Endothelial cell (in vitro differentiated cells): ENCODE results near the gene FTO. TPM values are rescaled to one million over a fixed set of nuclear protein-coding genes. Genes with fewer than 3 reads are reported as not detected.
"Not testable (repeated sequence)": the region's sequence is repeated elsewhere in the genome, so short reads cannot be mapped to it uniquely, and the experiment has no call there.

ENCODE experiments used
- DNase-seq: peaks from one replicate; pipeline ENCODE4 v3.0.0; 2021; ENCODE audit warnings: low spot score
- H3K27ac Mint-ChIP-seq: one replicate; pipeline ENCODE4 v1.8.0; 2021; ENCODE audit warnings: mixed read lengths, inconsistent platforms; ENCODE audit not compliant: unreplicated experiment
- H3K27me3 Mint-ChIP-seq: one replicate; pipeline ENCODE4 v1.8.0; 2021; ENCODE audit warnings: mild to moderate bottlenecking, moderate library complexity, mixed read lengths, inconsistent platforms; ENCODE audit not compliant: unreplicated experiment
- H3K36me3 Mint-ChIP-seq: one replicate; pipeline ENCODE4 v1.8.0; 2021; ENCODE audit warnings: mild to moderate bottlenecking, low read depth, mixed read lengths, inconsistent platforms; ENCODE audit not compliant: unreplicated experiment
- H3K4me1 Mint-ChIP-seq: one replicate; pipeline ENCODE4 v1.8.0; 2021; ENCODE audit warnings: mild to moderate bottlenecking, mixed read lengths, inconsistent platforms; ENCODE audit not compliant: unreplicated experiment
- H3K4me3 Mint-ChIP-seq: one replicate; pipeline ENCODE4 v1.8.0; 2021; ENCODE audit warnings: mild to moderate bottlenecking, mixed read lengths, inconsistent platforms; ENCODE audit not compliant: unreplicated experiment
- H3K9me3 Mint-ChIP-seq: one replicate; pipeline ENCODE4 v1.8.0; 2021; ENCODE audit warnings: mixed read lengths, inconsistent platforms; ENCODE audit not compliant: unreplicated experiment
- total RNA-seq: library from RNA; stranded (reverse); fragmentation: NEBNext Ultra II Directional; extraction: Animal tissue kit (Norgen Biotek cat#: 25700); gene quantifications from one replicate; pipeline ENCODE4 v1.2.1, GENCODE V29; 2021; ENCODE audit not compliant: unreplicated experiment
- TF ChIP-seq, protein P1 (sequence below): fragments of 200-600 bp; sonication (generic); IDR thresholded peaks from one replicate; pipeline ENCODE4 v1.5.0; 2021; ENCODE audit warnings: antibody characterized with exemption; ENCODE audit not compliant: unreplicated experiment

Gene FTO
- total RNA-seq, 1 donor from 2014 or later: 83.8 TPM

DNA sequence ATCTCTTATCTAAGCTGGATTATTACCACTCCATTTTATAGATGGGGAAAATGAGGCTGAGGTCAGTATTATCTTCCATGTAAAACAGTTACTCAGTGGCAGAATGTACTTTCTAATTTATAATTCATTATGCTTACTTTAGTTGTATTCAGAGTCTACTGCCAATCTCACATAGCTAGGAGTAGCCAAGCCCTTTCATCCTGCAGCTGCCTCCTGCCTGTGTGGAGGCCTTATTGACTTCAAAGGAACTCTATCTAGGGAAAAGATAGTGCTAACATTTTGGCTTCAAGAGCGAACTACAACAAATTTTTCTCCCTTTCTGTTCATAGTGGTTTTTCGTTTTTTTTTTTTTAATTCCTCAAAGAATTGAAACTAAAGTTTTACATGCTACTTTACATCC, 13.2 kb upstream of the FTO start:
- H3K27ac Mint-ChIP-seq: no peak overlapping the region
- TF ChIP-seq, protein P1, sequence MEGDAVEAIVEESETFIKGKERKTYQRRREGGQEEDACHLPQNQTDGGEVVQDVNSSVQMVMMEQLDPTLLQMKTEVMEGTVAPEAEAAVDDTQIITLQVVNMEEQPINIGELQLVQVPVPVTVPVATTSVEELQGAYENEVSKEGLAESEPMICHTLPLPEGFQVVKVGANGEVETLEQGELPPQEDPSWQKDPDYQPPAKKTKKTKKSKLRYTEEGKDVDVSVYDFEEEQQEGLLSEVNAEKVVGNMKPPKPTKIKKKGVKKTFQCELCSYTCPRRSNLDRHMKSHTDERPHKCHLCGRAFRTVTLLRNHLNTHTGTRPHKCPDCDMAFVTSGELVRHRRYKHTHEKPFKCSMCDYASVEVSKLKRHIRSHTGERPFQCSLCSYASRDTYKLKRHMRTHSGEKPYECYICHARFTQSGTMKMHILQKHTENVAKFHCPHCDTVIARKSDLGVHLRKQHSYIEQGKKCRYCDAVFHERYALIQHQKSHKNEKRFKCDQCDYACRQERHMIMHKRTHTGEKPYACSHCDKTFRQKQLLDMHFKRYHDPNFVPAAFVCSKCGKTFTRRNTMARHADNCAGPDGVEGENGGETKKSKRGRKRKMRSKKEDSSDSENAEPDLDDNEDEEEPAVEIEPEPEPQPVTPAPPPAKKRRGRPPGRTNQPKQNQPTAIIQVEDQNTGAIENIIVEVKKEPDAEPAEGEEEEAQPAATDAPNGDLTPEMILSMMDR: no peak
- no peaks in the 10 kb centered on the region for H3K27me3 Mint-ChIP-seq
- no peak overlapping the region for H3K4me3 Mint-ChIP-seq
- no peak for DNase-seq
- no peaks in the 10 kb centered on the region for H3K4me1 Mint-ChIP-seq
- H3K9me3 Mint-ChIP-seq: no peaks in the 10 kb centered on the region
- H3K36me3 Mint-ChIP-seq: peaks cover 3% of the 10 kb centered on the region

DNA sequence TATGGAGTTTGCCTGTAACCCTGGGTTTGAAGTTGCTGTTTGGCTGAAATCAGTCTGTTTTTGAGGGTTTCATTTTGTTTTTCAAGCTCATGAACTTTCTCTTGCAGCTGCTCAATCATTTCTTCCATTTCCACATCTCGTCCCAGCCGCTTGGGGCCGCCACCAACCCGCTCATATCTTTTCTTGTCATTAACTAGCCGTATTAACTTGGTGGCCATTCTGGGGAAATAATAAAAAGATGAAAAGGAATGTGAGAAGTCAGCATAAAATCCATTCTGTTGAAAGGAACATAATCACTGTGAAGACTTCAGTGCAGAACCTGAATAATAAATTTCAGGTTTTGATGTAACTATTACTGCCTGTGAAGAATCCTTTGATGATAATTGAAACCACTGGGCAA, 11.8 kb upstream of the FTO start:
- Mint-ChIP-seq H3K27ac (no peak overlapping the region), H3K4me3 (no peak overlapping the region), H3K27me3 (no peaks in the 10 kb centered on the region), H3K4me1 (no peaks in the 10 kb centered on the region), H3K9me3 (no peaks in the 10 kb centered on the region), H3K36me3 (peaks cover 6% of the 10 kb centered on the region)
- DNase-seq: peak; percentile 30
- TF ChIP-seq, protein P1: peak; percentile 37

DNA sequence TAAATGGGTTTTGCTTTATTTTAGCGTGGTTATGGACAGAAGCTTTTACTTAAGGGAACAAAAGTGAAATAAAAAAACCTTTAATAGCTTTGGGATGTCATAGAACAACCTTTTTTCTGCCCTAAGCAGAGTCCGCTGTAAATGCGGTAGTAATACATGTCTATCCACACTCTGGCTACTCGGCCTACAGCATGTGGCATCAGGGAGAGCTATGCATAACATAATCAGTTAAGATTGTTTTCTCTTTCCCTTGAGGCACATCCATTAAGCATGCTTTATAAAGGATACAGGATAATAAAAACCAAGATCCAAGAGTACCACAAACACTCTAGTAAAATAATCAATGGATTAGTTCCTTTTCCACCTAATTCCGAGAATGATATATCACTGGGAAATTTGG, 10.6 kb upstream of the FTO start:
- H3K27me3 Mint-ChIP-seq: no peaks in the 10 kb centered on the region
- TF ChIP-seq, protein P1: no peak
- no peaks in the 10 kb centered on the region for H3K4me1 Mint-ChIP-seq
- no peak for DNase-seq
- H3K9me3 Mint-ChIP-seq: no peaks in the 10 kb centered on the region
- peaks cover 7% of the 10 kb centered on the region for H3K36me3 Mint-ChIP-seq
- H3K27ac Mint-ChIP-seq: no peak overlapping the region
- H3K4me3 Mint-ChIP-seq: no peak overlapping the region

DNA sequence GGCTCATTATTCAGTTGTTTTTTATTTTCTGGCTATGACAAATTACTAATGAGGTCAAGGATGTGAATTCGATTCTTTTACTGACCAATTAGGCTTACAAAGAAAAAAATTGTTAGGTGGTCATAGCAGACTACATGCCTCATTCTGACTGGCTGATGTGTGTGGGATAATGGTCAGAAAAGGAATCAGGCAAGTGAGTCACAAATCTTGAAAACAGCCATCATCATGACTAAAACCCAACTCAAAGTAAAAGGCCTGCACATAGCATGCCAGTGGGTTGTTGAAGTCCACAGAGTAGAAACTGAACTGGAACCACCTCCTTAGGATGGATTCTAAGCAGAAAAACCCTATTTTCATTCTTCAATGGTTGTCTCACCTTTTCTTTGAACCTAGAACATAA, 8.9 kb upstream of the FTO start:
- Mint-ChIP-seq H3K36me3 (peaks cover 7% of the 10 kb centered on the region), H3K27ac (no peak overlapping the region), H3K9me3 (no peaks in the 10 kb centered on the region), H3K27me3 (no peaks in the 10 kb centered on the region), H3K4me1 (no peaks in the 10 kb centered on the region), H3K4me3 (no peak overlapping the region)
- TF ChIP-seq, protein P1: no peak
- no peak for DNase-seq

DNA sequence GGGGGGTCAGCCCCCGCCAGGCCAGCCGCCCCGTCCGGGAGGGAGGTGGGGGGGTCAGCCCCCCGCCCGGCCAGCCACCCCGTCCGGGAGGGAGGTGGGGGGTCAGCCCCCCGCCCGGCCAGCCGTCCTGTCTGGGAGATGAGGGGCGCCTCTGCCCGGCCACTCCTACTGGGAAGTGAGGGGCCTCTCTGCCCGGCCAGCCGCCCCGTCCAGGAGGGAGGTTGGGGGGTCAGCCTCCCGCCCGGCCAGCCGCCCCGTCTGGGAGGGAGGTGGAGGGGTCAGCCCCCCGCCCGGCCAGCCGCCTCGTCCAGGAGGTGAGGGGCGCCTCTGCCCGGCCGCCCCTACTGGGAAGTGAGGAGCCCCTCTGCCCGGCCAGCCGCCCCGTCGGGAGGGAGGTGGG, 5.7 kb upstream of the FTO start:
- not testable (repeated sequence) for H3K27me3 Mint-ChIP-seq, H3K4me3 Mint-ChIP-seq, DNase-seq, H3K36me3 Mint-ChIP-seq, H3K4me1 Mint-ChIP-seq, H3K9me3 Mint-ChIP-seq, H3K27ac Mint-ChIP-seq

DNA sequence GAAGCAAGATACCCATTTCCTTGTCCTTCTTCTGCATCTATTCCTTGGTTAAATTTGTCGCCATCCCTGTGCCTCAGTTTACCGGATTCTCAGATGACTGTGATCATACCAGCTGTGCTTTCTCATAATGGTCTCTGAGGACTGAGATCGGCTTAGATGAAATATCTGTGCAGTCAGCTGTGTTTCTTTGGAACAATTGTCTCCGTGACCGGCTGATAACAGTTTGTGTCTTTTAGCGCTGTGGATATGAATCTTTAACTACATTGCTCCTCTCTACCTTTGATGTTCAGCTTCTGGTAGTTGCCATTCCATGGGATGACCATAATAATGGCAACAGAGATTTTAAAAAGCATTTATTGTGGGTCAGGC, 473 bp downstream of the FTO start:
- Mint-ChIP-seq H3K9me3 (no peaks in the 10 kb centered on the region), H3K4me1 (peaks cover 14% of the 10 kb centered on the region), H3K27ac (peak overlapping the region; percentile 89), H3K4me3 (peak overlapping the region; percentile 100), H3K27me3 (peaks cover 5% of the 10 kb centered on the region), H3K36me3 (no peaks in the 10 kb centered on the region)
- TF ChIP-seq, protein P1: no peak
- DNase-seq: no peak
